Left ventricle myocardium inferior (tissue), 1 donor: ENCODE measurements around the gene EPM2AIP1. TPM values are rescaled to one million over a fixed set of nuclear protein-coding genes. Genes with fewer than 3 reads are reported as not detected.

Source experiments
- DNase-seq: peaks from one replicate; pipeline ENCODE4 v3.0.0-alpha.2; 2020
- H3K27ac ChIP-seq: fragments of 200-600 bp; replicated peaks from 2 replicates; pipeline ENCODE4 v1.8.0; 2021
- H3K27me3 ChIP-seq: fragments of 200-600 bp; 2 replicates; pipeline ENCODE4 v1.8.0; 2021; ENCODE audit warnings: low read depth
- H3K36me3 ChIP-seq: fragments of 200-600 bp; 2 replicates; pipeline ENCODE4 v1.8.0; 2021
- H3K4me1 ChIP-seq: fragments of 200-600 bp; 2 replicates; pipeline ENCODE4 v1.8.0; 2021
- H3K4me3 ChIP-seq: fragments of 200-600 bp; 2 replicates; pipeline ENCODE4 v1.8.0; 2021; ENCODE audit warnings: mild to moderate bottlenecking, moderate library complexity
- H3K9me3 ChIP-seq: fragments of 200-600 bp; replicated peaks from 2 replicates; pipeline ENCODE4 v1.8.0; 2021
- intact Hi-C: fragments of 100-400 bp; cut with micrococcal nuclease; formaldehyde crosslinking; loops from one replicate; pipeline ENCODE4 v1.11.0; 2022
- total RNA-seq: library from RNA; stranded (reverse); fragmentation: NEBNext Ultra II Directional; extraction: Animal tissue kit (Norgen Biotek cat#: 25700); gene quantifications from one replicate; pipeline ENCODE4 v1.2.1, GENCODE V29; 2021
- TF ChIP-seq, protein P1 (sequence below): fragments of 200-600 bp; IDR thresholded peaks from 2 replicates; pipeline ENCODE4 v1.8.0; 2021; ENCODE audit warnings: antibody characterized with exemption, mild to moderate bottlenecking, borderline replicate concordance
- donor health status: DM: no; HTN: yes; CAD: no; lungs with severe emphysema.

Gene EPM2AIP1
- total RNA-seq, 1 donor from 2014 or later = 25.4 TPM

DNA sequence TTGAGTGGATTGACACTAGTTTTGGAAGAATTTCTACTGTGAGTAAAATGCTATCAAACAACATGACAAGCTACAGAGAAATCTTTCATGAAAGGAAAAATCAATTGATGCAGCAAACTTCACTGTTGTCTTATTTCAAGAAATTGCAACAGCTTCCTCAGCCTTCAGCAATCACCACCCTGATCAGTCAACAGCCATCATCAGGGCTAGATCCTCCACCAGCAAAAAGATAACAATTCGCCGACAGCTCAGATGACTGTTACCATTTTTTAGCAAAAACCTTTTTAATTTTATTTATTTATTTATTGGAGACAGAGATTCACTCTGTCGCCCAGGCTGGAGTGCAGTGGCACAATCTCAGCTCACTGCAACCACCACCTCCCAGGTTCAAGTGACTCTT, 44.4 kb upstream of the EPM2AIP1 start:
- Histone ChIP-seq H3K4me3 (no peak overlapping the region), H3K36me3 (peaks cover 72% of the 10 kb centered on the region), H3K4me1 (peaks cover 20% of the 10 kb centered on the region), H3K27me3 (no peaks in the 10 kb centered on the region), H3K27ac (no peak overlapping the region), H3K9me3 (peaks cover 11% of the 10 kb centered on the region)
- TF ChIP-seq, protein P1, sequence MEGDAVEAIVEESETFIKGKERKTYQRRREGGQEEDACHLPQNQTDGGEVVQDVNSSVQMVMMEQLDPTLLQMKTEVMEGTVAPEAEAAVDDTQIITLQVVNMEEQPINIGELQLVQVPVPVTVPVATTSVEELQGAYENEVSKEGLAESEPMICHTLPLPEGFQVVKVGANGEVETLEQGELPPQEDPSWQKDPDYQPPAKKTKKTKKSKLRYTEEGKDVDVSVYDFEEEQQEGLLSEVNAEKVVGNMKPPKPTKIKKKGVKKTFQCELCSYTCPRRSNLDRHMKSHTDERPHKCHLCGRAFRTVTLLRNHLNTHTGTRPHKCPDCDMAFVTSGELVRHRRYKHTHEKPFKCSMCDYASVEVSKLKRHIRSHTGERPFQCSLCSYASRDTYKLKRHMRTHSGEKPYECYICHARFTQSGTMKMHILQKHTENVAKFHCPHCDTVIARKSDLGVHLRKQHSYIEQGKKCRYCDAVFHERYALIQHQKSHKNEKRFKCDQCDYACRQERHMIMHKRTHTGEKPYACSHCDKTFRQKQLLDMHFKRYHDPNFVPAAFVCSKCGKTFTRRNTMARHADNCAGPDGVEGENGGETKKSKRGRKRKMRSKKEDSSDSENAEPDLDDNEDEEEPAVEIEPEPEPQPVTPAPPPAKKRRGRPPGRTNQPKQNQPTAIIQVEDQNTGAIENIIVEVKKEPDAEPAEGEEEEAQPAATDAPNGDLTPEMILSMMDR = no peak
- intact Hi-C loops = no loop called here
- DNase-seq = no peak

DNA sequence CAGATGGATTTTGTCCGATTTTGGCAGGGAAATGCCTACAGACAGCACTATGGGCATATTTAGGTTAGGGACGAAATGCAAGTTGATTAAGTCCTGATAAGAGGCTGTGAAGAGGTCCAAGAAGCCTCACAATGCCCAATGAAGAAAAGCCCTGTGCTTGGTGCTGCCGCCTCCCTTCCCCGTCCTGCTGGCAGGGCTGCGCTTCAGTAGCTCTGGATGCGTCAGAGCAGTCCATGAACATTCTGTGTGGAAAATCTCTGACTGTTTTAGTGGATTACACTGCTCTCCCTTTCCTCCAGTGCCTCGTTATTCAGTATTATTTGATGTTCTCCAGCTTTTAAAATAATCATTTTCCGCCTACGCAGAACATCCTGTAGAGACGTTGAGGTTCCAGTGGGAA, 40.0 kb upstream of the EPM2AIP1 start:
- Histone ChIP-seq H3K4me1 (peaks cover 50% of the 10 kb centered on the region), H3K27me3 (no peaks in the 10 kb centered on the region), H3K36me3 (peaks cover 53% of the 10 kb centered on the region), H3K9me3 (peaks cover 11% of the 10 kb centered on the region), H3K27ac (peak overlapping the region; percentile 85), H3K4me3 (no peak overlapping the region)
- TF ChIP-seq, protein P1 = no peak
- DNase-seq = no peak
- intact Hi-C loops = no loop called here

DNA sequence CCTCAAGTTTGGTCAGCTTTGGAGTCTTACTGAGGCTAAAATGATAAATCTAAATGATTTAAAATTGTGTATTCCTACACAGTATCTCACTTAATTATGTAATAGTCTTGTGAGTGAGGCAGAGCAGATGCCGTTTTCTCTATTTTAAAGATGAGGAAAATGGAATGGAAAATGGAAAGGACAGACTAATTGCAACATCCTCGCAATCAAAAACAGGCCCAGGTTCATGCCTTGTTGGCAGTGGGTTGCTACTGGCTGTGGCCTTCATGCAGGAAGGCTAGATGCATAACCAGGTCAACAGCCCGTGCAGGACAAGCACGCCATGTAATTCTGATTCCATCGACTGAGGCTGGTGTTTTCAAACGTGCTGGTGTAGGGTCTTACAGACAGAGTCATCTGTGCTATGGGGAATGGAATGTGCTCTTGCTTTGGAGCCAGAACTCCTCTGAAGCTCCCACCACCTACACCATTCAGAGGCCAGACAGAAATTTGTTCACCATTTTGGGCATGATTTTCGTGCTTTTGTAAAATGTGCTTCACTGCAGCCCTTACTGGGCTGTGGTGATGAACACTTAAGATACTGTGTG, 38.3 kb upstream of the EPM2AIP1 start:
- Histone ChIP-seq H3K27me3 (no peaks in the 10 kb centered on the region), H3K9me3 (peaks cover 5% of the 10 kb centered on the region), H3K27ac (peak overlapping the region; percentile 85), H3K4me3 (no peak overlapping the region), H3K36me3 (peaks cover 47% of the 10 kb centered on the region), H3K4me1 (peaks cover 67% of the 10 kb centered on the region)
- no peak for DNase-seq
- TF ChIP-seq, protein P1 = no peak
- intact Hi-C loops = no loop called here

DNA sequence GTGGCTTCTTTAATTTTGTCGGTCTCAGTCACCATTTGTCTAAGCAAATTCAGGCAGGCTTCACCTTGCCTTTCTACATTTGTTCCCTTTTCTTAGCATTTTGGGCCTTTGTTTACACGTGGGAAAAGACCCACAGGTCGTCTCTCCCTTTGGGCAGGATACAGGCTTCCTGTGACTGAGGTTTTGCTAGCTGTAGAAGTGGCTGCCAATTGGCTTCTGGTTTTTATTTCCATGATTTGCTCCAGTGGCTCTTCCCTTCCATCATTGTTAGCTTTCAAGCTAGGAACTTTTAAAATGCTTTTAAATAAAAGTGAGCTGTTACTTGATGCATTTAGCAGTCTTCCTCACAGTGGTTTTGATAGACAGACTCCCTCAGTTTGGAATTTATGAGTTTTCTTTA, 37.7 kb upstream of the EPM2AIP1 start:
- Histone ChIP-seq H3K4me3 (no peak overlapping the region), H3K27ac (peak overlapping the region; percentile 85), H3K9me3 (no peaks in the 10 kb centered on the region), H3K4me1 (peaks cover 73% of the 10 kb centered on the region), H3K36me3 (peaks cover 47% of the 10 kb centered on the region), H3K27me3 (no peaks in the 10 kb centered on the region)
- TF ChIP-seq, protein P1 = no peak
- intact Hi-C loops = no loop called here
- no peak for DNase-seq

DNA sequence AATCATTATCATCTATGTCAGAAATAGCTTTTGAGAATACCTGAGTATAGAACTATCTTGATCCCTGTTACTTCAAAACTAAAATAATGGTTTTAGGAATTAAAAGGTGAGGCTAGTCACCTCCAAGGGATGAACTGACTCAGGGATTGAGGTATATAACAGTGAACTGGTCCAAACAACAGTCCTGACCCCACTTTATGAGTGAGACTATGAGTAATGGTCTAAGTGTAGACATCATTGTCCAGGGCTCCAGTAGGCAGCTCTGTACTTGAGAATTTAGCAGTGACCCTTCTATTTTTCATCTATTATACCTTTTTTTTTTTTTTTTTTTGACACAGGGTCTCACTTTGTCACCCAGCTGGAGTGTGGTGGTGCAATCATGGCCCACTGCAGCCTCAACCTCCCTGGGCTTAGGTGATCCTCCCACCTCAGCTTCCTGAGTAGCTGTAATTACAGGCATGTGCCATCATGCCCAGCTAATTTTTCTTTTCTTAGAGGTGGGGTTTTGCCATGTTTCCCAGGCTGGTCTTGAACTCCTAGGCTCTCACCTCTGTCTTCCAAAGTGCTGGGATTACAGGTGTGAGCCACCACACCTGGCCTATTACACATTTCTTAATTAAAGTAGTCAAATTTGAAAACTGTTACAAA, 36.7 kb upstream of the EPM2AIP1 start:
- Histone ChIP-seq H3K4me3 (no peak overlapping the region), H3K27ac (peak overlapping the region; percentile 85), H3K36me3 (peaks cover 42% of the 10 kb centered on the region), H3K27me3 (no peaks in the 10 kb centered on the region), H3K9me3 (no peaks in the 10 kb centered on the region), H3K4me1 (peaks cover 81% of the 10 kb centered on the region)
- TF ChIP-seq, protein P1 = no peak
- no peak for DNase-seq
- intact Hi-C loops = no loop called here
